Keratinocyte (primary cell): ENCODE measurements around the gene THBD.

ENCODE experiments used
- CTCF ChIP-seq, 3 experiments: IDR thresholded peaks in 1 of 3; conservative IDR thresholded peaks in 1 of 3; optimal IDR thresholded peaks in 1 of 3; 2 replicates in 2 of 3; 3 replicates in 1 of 3; pipeline versions ENCODE3 to v1.5.1; 2011; ENCODE audit warnings: low read length in 3 of 3, mild to moderate bottlenecking in 3 of 3, moderate library complexity in 2 of 3, control low read depth in 1 of 3, inconsistent platforms in 1 of 3; ENCODE audit not compliant: insufficient read depth in 2 of 3; ENCODE audit errors: extremely low read depth in 1 of 3
- EZH2 ChIP-seq: IDR thresholded peaks from one replicate; pipeline ENCODE4 v1.6.1; 2012; ENCODE audit warnings: inconsistent platforms, mild to moderate bottlenecking, low read length, moderate library complexity

GRCh38 chr20:23028392-23028791 is 21.1 kb downstream of the THBD start:
- no peak for TF ChIP-seq CTCF (optimal IDR thresholded peaks at IDR 0.05 in 1 of 3, IDR thresholded peaks at IDR 0.05 in 1 of 3, conservative IDR thresholded peaks at IDR 0.05 in 1 of 3; ENCODE audit: extremely low read depth in 1 of 3, insufficient read depth in 2 of 3, low read length in 3 of 3)
- no peak for TF ChIP-seq EZH2
